Panc1 (cell line): ENCODE data around the gene SYNGR2. TPM values are rescaled to one million over a fixed set of nuclear protein-coding genes. Genes with fewer than 3 reads are reported as not detected.

Source experiments
- ATAC-seq: fragments of 200-7000 bp; cut with Tn5 transposase; 2 replicates; pipeline ENCODE4 v1.9.1; 2020; ENCODE audit warnings: mild to moderate bottlenecking, moderate library complexity
- BruUV-seq: library from RNA; stranded (reverse); fragments of 400-500 nt; replicated peaks from 2 replicates; lab custom pipeline; 2021; lab: Mats Ljungman, UMichigan
- CTCF ChIA-PET: fragments of 300-600 bp; sonication (Branson Sonifier 250); formaldehyde crosslinking; loops from one replicate; lab custom pipeline; 2022; ENCODE audit warnings: antibody characterized with exemption; lab: Charles Lee
- POLR2A ChIA-PET: fragments of 300-600 bp; sonication (Branson Sonifier 250); formaldehyde crosslinking; loops from one replicate; lab custom pipeline; 2022; ENCODE audit warnings: antibody characterized with exemption; lab: Charles Lee
- DNase-seq: peaks from one replicate; pipeline ENCODE4 v3.0.0-alpha.2; 2010; ENCODE audit warnings: low read depth, low spot score
- H3K27ac ChIP-seq: 2 replicates; pipeline ENCODE4 v1.5.1; 2011; ENCODE audit warnings: mild to moderate bottlenecking, low read length, inconsistent platforms
- H3K27me3 ChIP-seq: fragments of 200-500 bp; sonication (Bioruptor generic); 2 replicates; pipeline ENCODE4 v1.6.0; 2014; ENCODE audit warnings: low read length, inconsistent platforms; ENCODE audit not compliant: control insufficient read depth, insufficient read depth
- H3K36me3 ChIP-seq: fragments of 200-500 bp; sonication (Bioruptor generic); 2 replicates; pipeline ENCODE4 v1.5.1; 2014; ENCODE audit warnings: inconsistent platforms, mild to moderate bottlenecking, low read length, moderate library complexity; ENCODE audit not compliant: control insufficient read depth, insufficient read depth
- H3K4me1 ChIP-seq: 2 replicates; pipeline ENCODE4 v1.5.1; 2011; ENCODE audit warnings: inconsistent platforms, mild to moderate bottlenecking, low read length, moderate library complexity; ENCODE audit not compliant: control insufficient read depth, insufficient read depth
- H3K4me3 ChIP-seq, 2 experiments: 2 replicates each; pipeline ENCODE4 v1.5.1; 2011 to 2012; ENCODE audit warnings: low read depth in 2 of 2, low read length in 2 of 2, mild to moderate bottlenecking in 2 of 2, inconsistent platforms in 1 of 2, moderate library complexity in 1 of 2
- H3K9me3 ChIP-seq: fragments of 200-500 bp; sonication (Bioruptor generic); 2 replicates; pipeline ENCODE4 v1.5.1; 2014; ENCODE audit warnings: low read depth, mild to moderate bottlenecking, inconsistent platforms, low read length, moderate library complexity; ENCODE audit not compliant: control insufficient read depth, insufficient read depth
- CTCF ChIP-seq: fragments of 450-650 bp; IDR thresholded peaks from 2 replicates; pipeline ENCODE4 v1.5.1; 2017; ENCODE audit warnings: mild to moderate bottlenecking
- POLR2AphosphoS5 ChIP-seq: IDR thresholded peaks from 2 replicates; pipeline ENCODE4 v1.6.1; 2012; ENCODE audit warnings: mild to moderate bottlenecking, low read depth, low read length, moderate library complexity
- REST ChIP-seq, 2 experiments: IDR thresholded peaks; 2 replicates each; pipeline ENCODE4 v1.6.1; 2011 to 2012; ENCODE audit warnings: low read depth in 2 of 2, control low read depth in 1 of 2, low read length in 1 of 2, mild to moderate bottlenecking in 1 of 2, moderate library complexity in 1 of 2; ENCODE audit not compliant: insufficient read depth in 1 of 2
- SIN3A ChIP-seq: IDR thresholded peaks from 2 replicates; pipeline ENCODE4 v1.6.1; 2012; ENCODE audit warnings: low read depth, mild to moderate bottlenecking, low read length, moderate library complexity, borderline replicate concordance; ENCODE audit not compliant: insufficient read depth
- TCF7L2 ChIP-seq: IDR thresholded peaks from 2 replicates; pipeline ENCODE4 v1.6.1; 2011; ENCODE audit warnings: mild to moderate bottlenecking, low read depth, low read length, inconsistent platforms
- in situ Hi-C: cut with HindIII; loops from 2 replicates; pipeline ENCODE4 v1.10.0; 2016; ENCODE audit warnings: low sequenced_read_pairs, low pct_unique_long_range_greater_than_20kb
- intact Hi-C: fragments of 100-400 bp; cut with micrococcal nuclease; formaldehyde crosslinking; loops from one replicate; pipeline ENCODE4 v1.10.0; 2022; ENCODE audit not compliant: unreplicated experiment
- total RNA-seq: library from RNA; stranded (reverse); gene quantifications from one replicate; pipeline ENCODE4 v1.2.1, GENCODE V29; 2021; ENCODE audit not compliant: unreplicated experiment

The SYNGR2 gene
- total RNA-seq, 1 experiment from 2014 or later = 204 TPM

GRCh38 chr17:78130090-78130436, 38.3 kb upstream of the SYNGR2 start:
- no peak for TF ChIP-seq SIN3A
- no peak overlapping the region for H3K4me3 ChIP-seq
- no peaks in the 10 kb centered on the region for H3K27me3 ChIP-seq
- in situ Hi-C loops = no loop called here
- intact Hi-C loops = no loop called here
- no peaks in the 10 kb centered on the region for H3K9me3 ChIP-seq
- BruUV-seq = no TSS peak
- CTCF ChIA-PET = no interaction called here
- no peak for DNase-seq
- peaks cover 2% of the 10 kb centered on the region; the same call in 1 of the 2 replicates for H3K36me3 ChIP-seq
- no peak overlapping the region for H3K27ac ChIP-seq
- POLR2A ChIA-PET = interaction anchor here (0.5 kb wide), 1 partner anchor 341 kb away, joined by 3 read pairs; no protein-coding TSS in a partner anchor
- no peak for ATAC-seq
- H3K4me1 ChIP-seq = peaks cover 38% of the 10 kb centered on the region

- Histone ChIP-seq H3K36me3 (peaks cover 2% of the 10 kb centered on the region; the same call in 1 of the 2 replicates), H3K9me3 (no peaks in the 10 kb centered on the region), H3K4me1 (peaks cover 36% of the 10 kb centered on the region), H3K27ac (no peak within 1 kb of the TSS), H3K27me3 (no peaks in the 10 kb centered on the region), H3K4me3 (no peak within 1 kb of the TSS)
- DNase-seq (no peak), ATAC-seq (no peak)
- CTCF ChIA-PET = no interaction called here
- TF ChIP-seq TCF7L2 (no peak), REST (IDR thresholded peaks at IDR 0.05; ENCODE audit: insufficient read depth in 1 of 2, low read depth in 2 of 2, low read length in 1 of 2) (no peak), SIN3A (no peak), POLR2AphosphoS5 (no peak), CTCF (no peak)
- intact Hi-C loops (no loop called here), in situ Hi-C loops (no loop called here)
- POLR2A ChIA-PET = no interaction called here
- no TSS peak for BruUV-seq
These were observed 37.8 kb upstream of the SYNGR2 start, which contains the start of gene TMC8 for GRCh38 chr17:78130437-78131101. Gene TMC8 (plus strand): TSS chr17:78130771. CDS start chr17:78131589, 818 bp downstream.
